Measurements from ENCODE around the gene RGPD8. TPM values are rescaled to one million over a fixed set of nuclear protein-coding genes. Genes with fewer than 3 reads are reported as not detected.

RGPD8 gene
- total and polyA plus RNA-seq, 2 of the 13 experiments (the other 11 are each of a cell fraction or from before 2014, with no cell fraction given): 2.3 to 12.8 TPM

DNA sequence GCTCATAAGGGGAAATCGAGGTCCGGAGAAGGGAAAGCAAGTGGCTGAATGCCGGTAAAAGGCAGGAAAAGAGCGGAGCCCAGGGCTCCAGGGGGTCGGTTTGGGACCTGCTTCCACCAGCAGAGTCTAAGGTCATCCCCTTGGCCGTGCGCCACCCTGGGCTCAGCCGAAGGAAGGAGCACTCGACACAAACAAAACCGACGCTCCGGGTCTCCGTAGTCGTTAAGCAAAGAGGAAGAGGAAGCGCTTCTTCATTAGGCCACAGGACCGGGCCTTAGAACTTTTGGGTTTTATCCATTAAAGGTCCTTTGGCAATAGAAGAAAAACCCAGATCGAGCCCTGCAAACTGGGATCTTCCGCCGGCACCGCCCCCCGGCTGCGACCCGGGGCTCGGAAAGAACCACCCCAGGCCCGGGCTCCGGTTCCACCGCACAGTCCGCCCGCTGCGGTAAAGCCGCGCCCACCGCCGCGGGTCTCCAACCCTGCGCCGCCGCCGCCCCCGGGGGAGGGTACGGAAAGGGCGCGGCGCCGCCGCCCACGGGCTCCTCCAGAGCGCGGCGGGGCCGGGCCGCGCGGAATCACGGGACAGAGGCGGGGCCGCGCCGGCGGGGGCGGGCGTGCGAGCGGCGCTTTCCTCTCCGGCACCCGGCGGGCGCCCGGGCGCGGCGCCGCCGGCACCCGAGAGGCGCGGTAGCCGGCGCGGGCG, 48.2 kb upstream of the RGPD8 start, which contains the start of gene TTL (continued):
- TF ChIP-seq, protein P1, sequence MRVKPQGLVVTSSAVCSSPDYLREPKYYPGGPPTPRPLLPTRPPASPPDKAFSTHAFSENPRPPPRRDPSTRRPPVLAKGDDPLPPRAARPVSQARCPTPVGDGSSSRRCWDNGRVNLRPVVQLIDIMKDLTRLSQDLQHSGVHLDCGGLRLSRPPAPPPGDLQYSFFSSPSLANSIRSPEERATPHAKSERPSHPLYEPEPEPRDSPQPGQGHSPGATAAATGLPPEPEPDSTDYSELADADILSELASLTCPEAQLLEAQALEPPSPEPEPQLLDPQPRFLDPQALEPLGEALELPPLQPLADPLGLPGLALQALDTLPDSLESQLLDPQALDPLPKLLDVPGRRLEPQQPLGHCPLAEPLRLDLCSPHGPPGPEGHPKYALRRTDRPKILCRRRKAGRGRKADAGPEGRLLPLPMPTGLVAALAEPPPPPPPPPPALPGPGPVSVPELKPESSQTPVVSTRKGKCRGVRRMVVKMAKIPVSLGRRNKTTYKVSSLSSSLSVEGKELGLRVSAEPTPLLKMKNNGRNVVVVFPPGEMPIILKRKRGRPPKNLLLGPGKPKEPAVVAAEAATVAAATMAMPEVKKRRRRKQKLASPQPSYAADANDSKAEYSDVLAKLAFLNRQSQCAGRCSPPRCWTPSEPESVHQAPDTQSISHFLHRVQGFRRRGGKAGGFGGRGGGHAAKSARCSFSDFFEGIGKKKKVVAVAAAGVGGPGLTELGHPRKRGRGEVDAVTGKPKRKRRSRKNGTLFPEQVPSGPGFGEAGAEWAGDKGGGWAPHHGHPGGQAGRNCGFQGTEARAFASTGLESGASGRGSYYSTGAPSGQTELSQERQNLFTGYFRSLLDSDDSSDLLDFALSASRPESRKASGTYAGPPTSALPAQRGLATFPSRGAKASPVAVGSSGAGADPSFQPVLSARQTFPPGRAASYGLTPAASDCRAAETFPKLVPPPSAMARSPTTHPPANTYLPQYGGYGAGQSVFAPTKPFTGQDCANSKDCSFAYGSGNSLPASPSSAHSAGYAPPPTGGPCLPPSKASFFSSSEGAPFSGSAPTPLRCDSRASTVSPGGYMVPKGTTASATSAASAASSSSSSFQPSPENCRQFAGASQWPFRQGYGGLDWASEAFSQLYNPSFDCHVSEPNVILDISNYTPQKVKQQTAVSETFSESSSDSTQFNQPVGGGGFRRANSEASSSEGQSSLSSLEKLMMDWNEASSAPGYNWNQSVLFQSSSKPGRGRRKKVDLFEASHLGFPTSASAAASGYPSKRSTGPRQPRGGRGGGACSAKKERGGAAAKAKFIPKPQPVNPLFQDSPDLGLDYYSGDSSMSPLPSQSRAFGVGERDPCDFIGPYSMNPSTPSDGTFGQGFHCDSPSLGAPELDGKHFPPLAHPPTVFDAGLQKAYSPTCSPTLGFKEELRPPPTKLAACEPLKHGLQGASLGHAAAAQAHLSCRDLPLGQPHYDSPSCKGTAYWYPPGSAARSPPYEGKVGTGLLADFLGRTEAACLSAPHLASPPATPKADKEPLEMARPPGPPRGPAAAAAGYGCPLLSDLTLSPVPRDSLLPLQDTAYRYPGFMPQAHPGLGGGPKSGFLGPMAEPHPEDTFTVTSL (CRISPR knock-in tag; IDR thresholded peaks at IDR 0.05; ENCODE audit: borderline replicate concordance): 0 out of 2 replicates have a peak, but pooled peaks have one; percentile 20
- TF ChIP-seq ZNF501 (CRISPR knock-in tag; IDR thresholded peaks at IDR 0.05) (peak; percentile 78; the same call in 1 of the 2 replicates), ZNF496 (CRISPR knock-in tag; IDR thresholded peaks at IDR 0.05; ENCODE audit: insufficient replicate concordance) (no peak), RFX3 (CRISPR knock-in tag; IDR thresholded peaks at IDR 0.05) (no peak), PLRG1 (conservative IDR thresholded peaks at IDR 0.05) (no peak), RAD21 (CRISPR knock-in tag; IDR thresholded peaks at IDR 0.05) (peak; percentile 27; the same call in 1 of the 2 replicates), ZNF563 (CRISPR knock-in tag; IDR thresholded peaks at IDR 0.05) (0 out of 2 replicates have a peak, but pooled peaks have one; percentile 38), MED8 (CRISPR knock-in tag; IDR thresholded peaks at IDR 0.05; ENCODE audit: insufficient replicate concordance) (peak; percentile 54), YEATS2 (CRISPR knock-in tag; IDR thresholded peaks at IDR 0.05; ENCODE audit: borderline replicate concordance) (peak; percentile 11; the same call in 1 of the 2 replicates), ZMYM3 (CRISPR knock-in tag; IDR thresholded peaks at IDR 0.05) (no peak), GABPA (IDR thresholded peaks at IDR 0.05; ENCODE audit: low read depth, low read length) (no peak), GABPA (CRISPR knock-in tag; IDR thresholded peaks at IDR 0.05; ENCODE audit: low read depth) (no peak; the same call in 1 of the 2 replicates), HINFP (CRISPR knock-in tag; IDR thresholded peaks at IDR 0.05; ENCODE audit: low read depth) (0 out of 2 replicates have a peak, but pooled peaks have one; percentile 52), RBFOX2 (IDR thresholded peaks at IDR 0.05; ENCODE audit: low read depth, low read length) (peak; percentile 76), RBM22 (optimal IDR thresholded peaks at IDR 0.05; ENCODE audit: low read length) (no peak), ZNF292 (CRISPR knock-in tag; IDR thresholded peaks at IDR 0.05; ENCODE audit: borderline replicate concordance, low read depth) (no peak), ZBTB3 (CRISPR knock-in tag; IDR thresholded peaks at IDR 0.05; ENCODE audit: borderline replicate concordance, low read depth) (peak; percentile 63; the same call in 1 of the 2 replicates)
- TF ChIP-seq, protein P2, sequence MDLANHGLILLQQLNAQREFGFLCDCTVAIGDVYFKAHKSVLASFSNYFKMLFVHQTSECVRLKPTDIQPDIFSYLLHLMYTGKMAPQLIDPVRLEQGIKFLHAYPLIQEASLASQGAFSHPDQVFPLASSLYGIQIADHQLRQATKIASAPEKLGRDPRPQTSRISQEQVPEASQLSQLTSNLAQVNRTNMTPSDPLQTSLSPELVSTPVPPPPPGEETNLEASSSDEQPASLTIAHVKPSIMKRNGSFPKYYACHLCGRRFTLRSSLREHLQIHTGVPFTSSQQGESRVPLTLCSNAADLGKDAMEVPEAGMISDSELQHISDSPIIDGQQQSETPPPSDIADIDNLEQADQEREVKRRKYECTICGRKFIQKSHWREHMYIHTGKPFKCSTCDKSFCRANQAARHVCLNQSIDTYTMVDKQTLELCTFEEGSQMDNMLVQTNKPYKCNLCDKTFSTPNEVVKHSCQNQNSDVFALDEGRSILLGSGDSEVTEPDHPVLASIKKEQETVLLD (CRISPR knock-in tag; IDR thresholded peaks at IDR 0.05; ENCODE audit: low read depth): peak; percentile 96
- TF ChIP-seq, protein P3, sequence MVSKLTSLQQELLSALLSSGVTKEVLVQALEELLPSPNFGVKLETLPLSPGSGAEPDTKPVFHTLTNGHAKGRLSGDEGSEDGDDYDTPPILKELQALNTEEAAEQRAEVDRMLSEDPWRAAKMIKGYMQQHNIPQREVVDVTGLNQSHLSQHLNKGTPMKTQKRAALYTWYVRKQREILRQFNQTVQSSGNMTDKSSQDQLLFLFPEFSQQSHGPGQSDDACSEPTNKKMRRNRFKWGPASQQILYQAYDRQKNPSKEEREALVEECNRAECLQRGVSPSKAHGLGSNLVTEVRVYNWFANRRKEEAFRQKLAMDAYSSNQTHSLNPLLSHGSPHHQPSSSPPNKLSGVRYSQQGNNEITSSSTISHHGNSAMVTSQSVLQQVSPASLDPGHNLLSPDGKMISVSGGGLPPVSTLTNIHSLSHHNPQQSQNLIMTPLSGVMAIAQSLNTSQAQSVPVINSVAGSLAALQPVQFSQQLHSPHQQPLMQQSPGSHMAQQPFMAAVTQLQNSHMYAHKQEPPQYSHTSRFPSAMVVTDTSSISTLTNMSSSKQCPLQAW (CRISPR knock-in tag; IDR thresholded peaks at IDR 0.05): peak; percentile 21; the same call in 1 of the 2 replicates

Data from HepG2 (cell line).